ENCODE measurements around the gene CLIC4.
"Not testable (repeated sequence)": the region's sequence is repeated elsewhere in the genome, so short reads cannot be mapped to it uniquely, and the experiment has no call there.

CLIC4 gene

DNA sequence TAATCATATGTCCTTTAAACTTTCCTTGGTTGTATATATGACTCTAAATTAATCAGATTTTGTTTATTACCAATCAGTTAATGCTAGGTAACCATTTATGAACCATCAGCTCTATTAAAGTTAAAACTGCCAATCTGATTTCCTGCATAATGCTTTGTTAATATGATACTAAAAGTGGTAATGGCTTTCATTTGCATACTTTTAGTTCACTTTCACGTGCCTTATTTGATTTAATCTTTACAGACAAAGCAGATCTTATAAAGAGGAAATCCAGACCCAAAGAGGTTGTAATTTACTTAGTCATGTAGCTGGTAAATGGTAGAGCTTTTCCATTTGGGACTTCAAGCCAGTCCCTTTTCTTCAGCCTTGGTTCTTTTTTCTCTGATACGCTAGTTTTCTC lies 61.3 kb downstream of the CLIC4 start:
- no peak for DNase-seq (ENCODE audit: low read depth in 2 of 2)

DNA sequence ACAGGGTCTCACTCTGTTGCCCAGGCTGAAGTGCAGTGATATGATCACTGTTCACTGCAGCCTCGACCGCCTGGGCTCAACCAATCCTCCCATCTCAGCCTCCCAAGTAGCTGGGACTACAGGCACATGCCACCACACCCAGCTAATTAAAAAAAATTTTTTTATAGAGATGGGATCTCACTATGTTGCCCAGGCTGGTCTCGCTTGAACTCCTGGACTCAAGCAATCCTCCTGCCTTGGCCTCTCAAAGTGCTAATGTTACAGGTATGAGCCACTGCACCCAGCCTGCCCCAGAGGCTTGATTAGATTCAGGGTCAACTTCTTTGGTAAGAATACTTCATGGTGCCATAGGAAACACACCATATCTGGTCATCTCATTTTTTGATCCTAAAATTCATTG lies 66.2 kb downstream of the CLIC4 start:
- not testable (repeated sequence) for DNase-seq (ENCODE audit: low read depth in 2 of 2)

- not testable (repeated sequence) for DNase-seq (ENCODE audit: low read depth in 2 of 2)
Measured at GRCh38 chr1:24820221-24820620, 75.0 kb downstream of the CLIC4 start.

DNA sequence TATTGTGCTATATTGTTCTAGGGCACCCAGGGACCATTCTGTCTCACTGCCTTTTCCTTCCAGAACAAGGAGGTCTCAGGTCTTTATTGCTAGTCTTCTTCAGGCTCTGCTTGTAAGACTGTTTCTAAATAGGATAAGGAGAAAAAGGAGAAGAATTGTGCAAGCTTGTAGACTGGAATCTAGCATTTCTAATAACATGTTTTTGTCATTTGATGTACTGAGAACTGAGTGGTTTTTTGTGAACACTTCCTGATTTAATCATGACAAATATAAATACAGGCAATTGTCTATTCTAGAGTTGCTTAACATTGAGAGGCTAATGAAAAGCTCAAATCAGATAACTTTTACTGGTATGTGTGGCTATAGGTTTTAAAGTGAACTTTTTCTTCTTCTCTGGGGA lies 77.6 kb downstream of the CLIC4 start:
- DNase-seq (ENCODE audit: low read depth in 2 of 2) = no peak

- DNase-seq (ENCODE audit: low read depth in 2 of 2) = not testable (repeated sequence)
Measured at GRCh38 chr1:24823486-24823885, 78.2 kb downstream of the CLIC4 start.

- DNase-seq (ENCODE audit: low read depth in 2 of 2) = no peak
Measured at GRCh38 chr1:24825174-24825573, 79.9 kb downstream of the CLIC4 start.

- no peak for DNase-seq (ENCODE audit: low read depth in 2 of 2)
Measured at GRCh38 chr1:24826510-24826909, 81.3 kb downstream of the CLIC4 start.

DNA sequence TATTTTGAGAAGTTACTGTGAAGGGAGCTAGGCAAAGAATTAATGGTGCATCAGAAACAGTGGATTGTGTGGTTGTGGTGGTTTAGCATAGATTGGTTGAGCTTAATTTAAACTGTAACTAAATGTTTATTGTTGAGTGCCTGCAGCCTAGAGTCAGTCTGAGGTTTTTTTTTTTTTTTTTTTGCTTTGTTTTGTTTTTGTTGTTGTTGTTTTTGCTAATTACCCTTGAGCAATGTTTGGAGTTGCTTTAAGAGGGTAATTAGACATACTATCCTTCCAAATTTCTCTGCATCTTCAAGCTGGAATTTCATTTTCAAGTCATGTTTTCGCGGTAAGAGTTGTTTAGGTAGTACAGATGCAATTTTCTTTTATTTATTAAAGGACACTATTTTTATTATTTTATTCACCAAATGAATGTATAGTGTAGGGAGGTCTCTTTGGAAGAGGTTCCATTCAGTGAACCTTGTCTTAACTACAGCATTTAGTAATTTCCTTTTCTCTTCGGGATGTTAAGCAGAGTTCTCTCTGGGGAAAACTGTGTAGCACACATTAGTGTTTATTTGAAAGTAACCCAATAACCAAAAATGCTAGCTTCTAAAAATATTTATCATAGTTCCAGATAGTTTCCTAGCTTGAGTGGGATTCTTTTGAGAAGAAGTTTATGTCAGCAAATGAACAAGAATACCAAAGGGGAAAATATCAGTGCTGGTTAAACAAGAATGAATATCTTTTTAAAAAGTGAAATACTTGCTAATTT lies 82.3 kb downstream of the CLIC4 start:
- DNase-seq (ENCODE audit: low read depth in 2 of 2) = no peak

DNA sequence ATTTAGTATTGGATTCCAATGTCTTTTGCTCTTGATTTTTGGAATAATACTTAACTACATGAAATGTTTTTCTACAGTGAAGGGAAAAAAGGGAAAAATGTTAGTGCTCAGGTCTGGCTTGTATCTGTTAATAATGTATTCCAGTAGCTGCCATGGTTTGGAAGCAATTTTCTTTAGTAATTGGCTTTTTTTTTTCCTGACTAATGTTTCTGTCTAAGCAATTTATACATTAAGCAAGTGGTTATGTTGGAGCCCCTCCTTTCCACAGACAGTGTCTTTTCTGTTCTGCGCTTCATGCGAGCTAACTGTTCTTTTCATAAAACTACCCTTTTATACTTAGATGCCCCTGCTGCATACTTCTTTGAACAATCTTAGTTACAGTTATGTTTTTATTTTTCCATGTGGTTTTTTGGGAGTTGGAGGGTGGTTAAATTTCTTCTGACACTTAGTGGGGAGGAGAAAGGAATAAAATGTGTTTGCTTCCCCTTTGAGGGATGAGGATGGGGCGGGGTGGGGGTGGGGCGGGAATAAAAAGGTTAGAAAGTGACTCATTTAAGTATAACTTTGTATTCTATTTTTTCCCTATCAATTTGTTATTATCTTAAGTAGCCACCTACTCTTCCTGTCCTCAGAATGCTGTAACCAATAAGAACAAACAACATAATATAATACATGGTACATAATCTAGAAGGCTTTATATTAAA lies 83.1 kb downstream of the CLIC4 start:
- no peak for DNase-seq (ENCODE audit: low read depth in 2 of 2)

- no peak for DNase-seq (ENCODE audit: low read depth in 2 of 2)
Measured at GRCh38 chr1:24828887-24829192, 83.6 kb downstream of the CLIC4 start.

GRCh38 chr1:24830680-24831272 lies 85.5 kb downstream of the CLIC4 start:
- no peak for DNase-seq (ENCODE audit: low read depth in 2 of 2)

- DNase-seq (ENCODE audit: low read depth in 2 of 2) = no peak
Measured at GRCh38 chr1:24841593-24841992, 96.3 kb downstream of the CLIC4 start.

DNA sequence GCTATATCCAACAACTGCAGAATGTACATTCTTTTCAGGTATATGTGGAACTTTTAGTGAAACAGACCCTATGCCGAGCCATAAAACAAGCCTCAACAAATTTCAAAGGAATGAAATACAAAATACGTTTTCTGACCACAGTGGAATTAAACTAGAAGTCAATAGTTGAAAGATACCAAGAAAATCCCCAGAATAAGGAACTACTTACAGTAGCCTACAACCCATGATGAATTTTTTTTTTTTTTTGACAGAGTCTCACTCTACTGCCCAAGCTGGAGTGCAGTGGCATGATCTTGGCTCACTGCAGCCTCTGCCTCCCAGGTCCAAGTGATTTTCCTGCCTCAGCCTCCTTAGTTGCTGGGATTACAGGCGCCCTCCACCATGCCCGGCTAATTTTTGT lies 101.4 kb downstream of the CLIC4 start:
- DNase-seq (ENCODE audit: low read depth in 2 of 2) = no peak

DNA sequence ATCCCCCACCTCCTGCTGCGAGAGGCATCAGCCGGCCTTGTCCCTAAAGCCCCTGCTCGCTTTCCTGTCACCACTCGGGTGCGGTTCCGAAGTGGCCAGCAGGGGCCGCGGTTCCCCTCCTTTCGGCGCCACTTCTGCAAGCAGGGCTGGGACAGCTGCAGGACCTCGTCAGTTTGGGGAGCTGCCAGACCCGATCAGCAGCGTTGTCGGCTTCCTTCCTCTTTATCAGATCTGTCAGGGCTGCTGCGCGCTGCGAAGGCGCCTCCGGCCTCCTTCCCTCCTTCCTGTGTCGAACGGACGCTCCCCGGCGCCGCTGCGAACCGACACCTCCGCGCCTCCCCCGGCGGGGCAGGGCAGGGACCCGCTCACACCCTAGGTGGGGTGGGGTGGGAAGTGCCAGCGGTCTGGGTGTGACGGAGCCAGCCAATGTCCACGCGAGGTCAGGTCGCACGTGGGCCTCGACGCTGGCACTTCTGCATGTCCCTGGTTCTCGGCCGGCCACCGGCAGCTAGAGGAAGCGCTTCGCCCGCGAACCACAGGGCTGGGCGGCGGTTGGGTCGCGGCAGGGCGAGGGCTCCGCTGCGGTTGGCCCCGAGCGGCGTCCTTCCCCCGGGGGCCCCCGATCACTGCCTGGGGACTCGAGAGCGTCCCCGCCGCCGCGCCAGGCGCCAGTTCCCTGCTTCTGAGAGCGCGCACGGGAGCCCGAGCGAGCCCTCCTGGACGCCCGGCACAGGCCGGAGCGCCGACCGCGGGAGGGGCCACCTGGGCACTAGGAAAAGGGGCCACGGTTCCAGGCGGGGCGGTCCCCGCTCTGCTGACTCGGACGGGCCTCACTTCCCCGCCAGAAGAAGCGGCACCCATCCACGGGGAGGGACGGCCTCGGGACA lies 103.0 kb downstream of the CLIC4 start:
- peak; percentile 83 to 85 for DNase-seq (ENCODE audit: low read depth in 2 of 2)

DNA sequence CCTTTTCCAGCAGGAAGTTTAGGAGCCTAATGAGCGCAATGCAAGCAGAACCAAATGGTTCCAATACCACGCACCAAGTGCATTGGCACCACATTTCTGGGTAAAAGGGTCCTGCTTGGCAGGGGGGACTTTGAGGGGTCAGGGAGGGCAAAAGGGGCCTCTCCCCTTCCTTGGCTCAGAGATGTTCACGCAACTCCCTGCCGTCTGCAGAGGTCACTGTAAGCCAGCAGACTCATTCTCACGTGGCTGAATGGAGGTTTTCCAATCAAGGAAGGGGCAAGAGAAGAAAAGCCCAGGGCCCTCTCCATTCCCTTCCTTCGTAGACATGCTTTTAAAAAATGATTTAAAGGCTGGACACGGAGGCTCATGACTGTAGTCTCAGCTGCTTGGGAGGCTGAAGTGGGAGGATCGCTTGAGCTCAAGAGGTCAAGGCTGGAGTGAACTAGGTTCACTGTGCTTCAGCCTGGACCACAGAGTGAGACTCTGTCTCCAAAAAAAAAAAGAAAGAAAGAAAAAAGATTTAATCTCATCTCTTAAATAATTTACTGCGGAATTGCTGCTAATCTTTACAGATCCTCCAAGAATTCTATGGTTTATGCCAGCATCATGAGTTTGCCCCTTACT lies 104.5 kb downstream of the CLIC4 start:
- DNase-seq (ENCODE audit: low read depth in 2 of 2) = no peak

GRCh38 chr1:24850328-24850920 lies 105.2 kb downstream of the CLIC4 start:
- DNase-seq (ENCODE audit: low read depth in 2 of 2) = no peak

GRCh38 chr1:24853649-24854048 lies 108.4 kb downstream of the CLIC4 start:
- DNase-seq (ENCODE audit: low read depth in 2 of 2) = no peak

DNA sequence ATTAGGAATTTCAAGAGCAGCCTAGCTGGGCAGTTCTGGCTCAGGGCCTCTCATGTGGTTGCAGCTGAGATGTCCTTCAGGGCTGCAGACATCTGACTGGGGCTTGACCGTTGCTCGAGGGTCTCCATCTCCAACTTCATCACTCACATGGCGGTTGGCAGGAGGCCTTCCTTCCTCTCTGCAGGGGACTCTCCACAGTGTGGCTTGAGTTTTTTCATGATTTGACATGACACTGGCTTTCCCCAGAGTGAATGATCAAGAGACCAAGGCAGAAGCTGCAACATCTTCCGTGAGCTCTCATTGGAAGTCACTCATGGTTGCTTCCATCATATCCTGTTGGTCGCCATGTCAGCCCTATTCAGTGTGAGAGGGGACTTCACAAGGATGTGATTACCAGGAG lies 110.2 kb downstream of the CLIC4 start:
- no peak for DNase-seq (ENCODE audit: low read depth in 2 of 2)

DNA sequence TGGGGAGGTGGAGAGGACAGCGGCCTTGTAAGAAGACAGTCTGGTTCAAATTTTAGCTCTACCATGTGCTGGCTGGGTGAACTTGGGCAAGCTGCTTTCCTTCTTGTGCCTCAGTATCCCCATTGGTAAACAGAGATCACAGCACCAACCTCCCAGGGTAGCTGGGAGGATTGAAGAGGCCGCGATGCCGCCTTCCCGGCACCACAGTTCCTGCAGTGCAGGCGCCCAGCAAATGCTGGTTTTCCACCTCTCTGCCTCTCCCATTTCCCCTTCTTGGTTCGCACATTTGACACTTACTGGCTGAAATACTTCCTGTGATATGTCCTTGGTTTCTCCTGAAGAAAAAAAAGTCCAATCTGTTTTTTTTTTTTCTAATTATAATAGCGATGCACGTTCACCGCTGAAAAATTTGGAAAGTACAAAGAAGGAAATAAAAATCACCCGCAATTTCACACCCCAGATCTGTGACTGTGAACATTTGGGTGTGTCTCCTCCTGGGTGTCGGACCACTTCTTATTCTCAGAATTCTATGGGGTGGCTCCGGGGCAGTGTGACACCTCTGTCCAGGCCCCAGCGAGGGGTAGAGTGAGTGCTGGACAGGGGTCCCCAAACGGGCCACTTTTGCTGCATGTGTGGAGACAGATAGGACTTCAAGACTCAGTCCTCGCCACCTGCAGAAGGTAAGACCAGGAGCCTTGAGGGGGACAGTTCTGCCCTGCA lies 111.7 kb downstream of the CLIC4 start:
- DNase-seq (ENCODE audit: low read depth in 2 of 2) = no peak

DNA sequence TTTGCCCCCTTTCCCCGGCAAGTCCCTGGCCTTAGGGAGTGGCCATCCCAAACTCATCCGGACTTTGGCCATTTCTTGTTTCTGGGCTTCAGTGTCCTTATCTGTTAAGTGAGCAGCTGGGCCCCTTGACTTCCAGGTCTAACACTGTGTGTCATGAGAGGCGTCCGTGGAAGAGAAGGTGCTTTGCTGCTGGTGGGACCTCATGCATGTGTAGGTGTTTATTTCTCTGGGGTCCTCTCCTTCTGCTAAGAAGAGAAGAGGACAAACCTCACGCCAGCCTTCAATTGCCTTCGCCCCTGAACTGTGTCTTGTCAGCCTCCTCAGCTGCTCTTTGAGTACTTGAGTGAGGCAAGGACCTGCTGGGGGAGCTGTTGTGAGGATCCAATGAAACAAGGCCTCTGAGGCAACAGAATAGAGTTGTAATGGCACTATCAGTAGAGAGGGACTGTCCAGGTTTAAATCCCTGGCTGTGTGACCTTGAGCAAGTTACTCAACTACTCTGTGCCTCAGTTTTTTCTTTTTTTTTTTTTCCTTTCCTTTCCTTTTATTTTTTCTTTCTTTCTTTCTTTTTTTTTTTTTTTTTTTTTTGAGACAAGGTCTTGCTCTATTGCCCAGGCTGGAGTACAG lies 112.4 kb downstream of the CLIC4 start:
- no peak for DNase-seq (ENCODE audit: low read depth in 2 of 2)

All from stimulated activated CD8-positive, alpha-beta memory T cell treated with anti-CD3 and anti-CD28 coated beads, Interleukin-2, amount 100 ng/mL, for 1 hour (primary cell).